ENCODE data around the gene MTMR12. TPM values are rescaled to one million over a fixed set of nuclear protein-coding genes. Genes with fewer than 3 reads are reported as not detected.

The MTMR12 gene
- total RNA-seq, 4 donors from 2014 or later = 13.8 to 27.5 (median 17.4) TPM

GRCh38 chr5:32275396-32275741, 37.4 kb downstream of the MTMR12 start:
- H3K4me3 ChIP-seq = no peak overlapping the region
- intact Hi-C loops (cut with DNase I) = no loop called here
- no peaks in the 10 kb centered on the region for H3K9me3 ChIP-seq
- H3K27me3 ChIP-seq = no peaks in the 10 kb centered on the region
- no peak for DNase-seq
- 68 to 72% methylated on average over 3 of the region's 3 CpGs for WGBS, 2 donors
- TF ChIP-seq POLR2A (IDR thresholded peaks at IDR 0.05) = no peak
- no peak for TF ChIP-seq CTCF (IDR thresholded peaks at IDR 0.05)
- peak overlapping the region in 3 of 4 donors; percentile 19 to 67 (median 29) for H3K27ac ChIP-seq
- H3K36me3 ChIP-seq = peaks cover 0 to 50% (median 17%) of the 10 kb centered on the region in 3 donors
- peaks cover 0 to 59% (median 7%) of the 10 kb centered on the region in 3 donors for H3K4me1 ChIP-seq

- H3K27me3 ChIP-seq = no peaks in the 10 kb centered on the region
- H3K4me1 ChIP-seq = peaks cover 0 to 58% (median 7%) of the 10 kb centered on the region in 3 donors
- H3K4me3 ChIP-seq = no peak overlapping the region
- no peak for DNase-seq
- intact Hi-C loops (cut with DNase I) = no loop called here
- TF ChIP-seq CTCF (IDR thresholded peaks at IDR 0.05) = no peak
- TF ChIP-seq POLR2A (IDR thresholded peaks at IDR 0.05) = no peak
- peaks cover 0 to 56% (median 17%) of the 10 kb centered on the region in 3 donors for H3K36me3 ChIP-seq
- H3K27ac ChIP-seq = peak overlapping the region in 3 of 4 donors; percentile 19 to 67 (median 29)
- no peaks in the 10 kb centered on the region for H3K9me3 ChIP-seq
- WGBS, 2 donors = 70 to 71% methylated on average over 7 to 9 of the region's 11 CpGs
Observed at GRCh38 chr5:32274548-32275395, 38.0 kb downstream of the MTMR12 start.

GRCh38 chr5:32273821-32274220, 38.9 kb downstream of the MTMR12 start:
- Histone ChIP-seq H3K9me3 (no peaks in the 10 kb centered on the region), H3K27ac (peak overlapping the region in 3 of 4 donors; percentile 19 to 67 (median 29)), H3K4me3 (no peak overlapping the region), H3K4me1 (peaks cover 0 to 58% (median 7%) of the 10 kb centered on the region in 3 donors), H3K36me3 (peaks cover 0 to 66% (median 17%) of the 10 kb centered on the region in 3 donors), H3K27me3 (no peaks in the 10 kb centered on the region)
- intact Hi-C loops (cut with DNase I) = no loop called here
- WGBS, 2 donors = 75 to 96% methylated on average over 2 of the region's 2 CpGs
- TF ChIP-seq CTCF (IDR thresholded peaks at IDR 0.05) (no peak), POLR2A (IDR thresholded peaks at IDR 0.05) (no peak)
- DNase-seq = no peak

- peak overlapping the region in 2 of 4 donors; percentile 48 to 56 for H3K27ac ChIP-seq
- intact Hi-C loops (cut with DNase I) = no loop called here
- DNase-seq = no peak
Observed at GRCh38 chr5:32272746-32273145, 40.0 kb downstream of the MTMR12 start.

More at GRCh38 chr5:32272746-32273145, 40.0 kb downstream of the MTMR12 start:
- WGBS, 2 donors = 75 to 95% methylated on average over 2 of the region's 2 CpGs
- TF ChIP-seq CTCF (IDR thresholded peaks at IDR 0.05) (no peak), POLR2A (IDR thresholded peaks at IDR 0.05) (no peak)
- H3K9me3 ChIP-seq = no peaks in the 10 kb centered on the region
- H3K36me3 ChIP-seq = peaks cover 0 to 76% (median 17%) of the 10 kb centered on the region in 3 donors
- no peaks in the 10 kb centered on the region for H3K27me3 ChIP-seq
- H3K4me3 ChIP-seq = no peak overlapping the region
- H3K4me1 ChIP-seq = peaks cover 0 to 48% (median 7%) of the 10 kb centered on the region in 3 donors
